HEK293T (cell line): ENCODE measurements around the gene SUCLG1.

Source experiments
- BHLHE40 ChIP-seq: fragments of 450-650 bp; IDR thresholded peaks from 2 replicates; pipeline ENCODE4 v1.6.1; 2016; ENCODE audit warnings: mild to moderate bottlenecking, moderate library complexity, borderline replicate concordance
- ELF4 ChIP-seq: fragments of 450-650 bp; IDR thresholded peaks from 2 replicates; pipeline ENCODE4 v1.6.1; 2017; ENCODE audit warnings: antibody characterized with exemption

GRCh38 chr2:84424152-84424551, 34.9 kb downstream of the SUCLG1 start:
- TF ChIP-seq BHLHE40: no peak
- TF ChIP-seq ELF4: no peak
